Adrenal gland (tissue), 5 donors: ENCODE results near the gene PRSS3.

Experiments used
- CTCF ChIP-seq, 6 experiments: fragments of 450-650 bp in 4 of 6; fragments of 200-600 bp in 2 of 6; sonication (generic) in 1 of 6; IDR thresholded peaks; 1 replicate in 5 of 6; 2 replicates in 1 of 6; pipeline versions ENCODE4 v1.5.1 to v1.8.0; 2016 to 2021; ENCODE audit warnings: antibody characterized with exemption in 6 of 6, mild to moderate bottlenecking in 2 of 6, moderate library complexity in 1 of 6
- POLR2A ChIP-seq, 2 donors: fragments of 450-650 bp; IDR thresholded peaks; one replicate each; pipeline ENCODE4 v1.6.1; 2017; ENCODE audit warnings: antibody characterized with exemption in 2 of 2, mild to moderate bottlenecking in 2 of 2, moderate library complexity in 1 of 2
- donor health status: DM: no; HTN: no; CAD: no.

- TF ChIP-seq CTCF (IDR thresholded peaks at IDR 0.05) (no peak), POLR2A (IDR thresholded peaks at IDR 0.05) (no peak)
Measured at GRCh38 chr9:33780276-33780675, 15.1 kb upstream of the PRSS3 start.
